Esophagus muscularis mucosa (tissue), 4 donors: ENCODE results near the gene CSGALNACT2. TPM values are rescaled to one million over a fixed set of nuclear protein-coding genes. Genes with fewer than 3 reads are reported as not detected.

Source experiments
- DNase-seq: peaks from one replicate; pipeline ENCODE4 v3.0.0-alpha.2; 2017; ENCODE audit errors: extremely low spot score
- H3K27ac ChIP-seq, 4 donors: fragments of 200-600 bp; sonication (generic); replicated peaks in 1 of 4; 1 replicate in 3 of 4; 2 replicates in 1 of 4; pipeline ENCODE4 v1.5.1; 2016 to 2019; ENCODE audit warnings: mild to moderate bottlenecking in 1 of 4
- H3K27me3 ChIP-seq, 4 donors: fragments of 200-600 bp; sonication (generic); one replicate each; pipeline versions ENCODE4 v1.5.1 to v1.6.0; 2016 to 2019
- H3K36me3 ChIP-seq, 4 donors: fragments of 200-600 bp; sonication (generic); one replicate each; pipeline ENCODE4 v1.5.1; 2016 to 2019
- H3K4me1 ChIP-seq, 4 donors: fragments of 200-600 bp; sonication (generic); one replicate each; pipeline ENCODE4 v1.5.1; 2016 to 2019
- H3K4me3 ChIP-seq, 4 donors: fragments of 200-600 bp; sonication (generic); 1 replicate in 2 of 4; 2 replicates in 2 of 4; pipeline ENCODE4 v1.5.1; 2016 to 2019; ENCODE audit warnings: mild to moderate bottlenecking in 4 of 4, moderate library complexity in 1 of 4
- H3K9me3 ChIP-seq, 4 donors: fragments of 200-600 bp; sonication (generic); 1 replicate in 3 of 4; 2 replicates in 1 of 4; pipeline ENCODE4 v1.5.1; 2016 to 2019
- EP300 ChIP-seq: sonication (generic); formaldehyde crosslinking; IDR thresholded peaks from one replicate; pipeline ENCODE4 v1.6.1; 2017; ENCODE audit warnings: antibody characterized with exemption
- POLR2A ChIP-seq: fragments of 450-650 bp; IDR thresholded peaks from one replicate; pipeline ENCODE4 v1.6.1; 2017; ENCODE audit warnings: antibody characterized with exemption, moderate library complexity, mild to moderate bottlenecking, low read depth
- POLR2AphosphoS5 ChIP-seq, 2 donors: sonication (generic); formaldehyde crosslinking; IDR thresholded peaks; one replicate each; pipeline ENCODE4 v1.6.1; 2017; ENCODE audit warnings: antibody characterized with exemption in 2 of 2
- whole genome bisulfite sequencing: methylation state at CpG from one replicate; pipeline ENCODE4 v1.1.5; 2018; 5-methylcytosine and 5-hydroxymethylcytosine counted together
- intact Hi-C: fragments of 100-400 bp; cut with DNase I; formaldehyde crosslinking; loops from one replicate; pipeline ENCODE4 v1.15.1; 2023
- total RNA-seq, 4 donors: library from RNA; depleted of rRNA; stranded (reverse); fragments of >200 nt; gene quantifications; one replicate each; pipeline versions ENCODE4 v1.1.0 to v1.2.1, GENCODE V29; 2016
- TF ChIP-seq, protein P1 (sequence below), 3 experiments: fragments of 200-600 bp in 2 of 3; fragments of 450-650 bp in 1 of 3; sonication (generic) in 2 of 3; IDR thresholded peaks; one replicate each; pipeline ENCODE4 v1.5.1; 2017 to 2019; ENCODE audit warnings: antibody characterized with exemption in 3 of 3, mild to moderate bottlenecking in 2 of 3, moderate library complexity in 1 of 3

The CSGALNACT2 gene
- total RNA-seq, 4 donors from 2014 or later = 25.6 to 39.5 (median 33.9) TPM

DNA sequence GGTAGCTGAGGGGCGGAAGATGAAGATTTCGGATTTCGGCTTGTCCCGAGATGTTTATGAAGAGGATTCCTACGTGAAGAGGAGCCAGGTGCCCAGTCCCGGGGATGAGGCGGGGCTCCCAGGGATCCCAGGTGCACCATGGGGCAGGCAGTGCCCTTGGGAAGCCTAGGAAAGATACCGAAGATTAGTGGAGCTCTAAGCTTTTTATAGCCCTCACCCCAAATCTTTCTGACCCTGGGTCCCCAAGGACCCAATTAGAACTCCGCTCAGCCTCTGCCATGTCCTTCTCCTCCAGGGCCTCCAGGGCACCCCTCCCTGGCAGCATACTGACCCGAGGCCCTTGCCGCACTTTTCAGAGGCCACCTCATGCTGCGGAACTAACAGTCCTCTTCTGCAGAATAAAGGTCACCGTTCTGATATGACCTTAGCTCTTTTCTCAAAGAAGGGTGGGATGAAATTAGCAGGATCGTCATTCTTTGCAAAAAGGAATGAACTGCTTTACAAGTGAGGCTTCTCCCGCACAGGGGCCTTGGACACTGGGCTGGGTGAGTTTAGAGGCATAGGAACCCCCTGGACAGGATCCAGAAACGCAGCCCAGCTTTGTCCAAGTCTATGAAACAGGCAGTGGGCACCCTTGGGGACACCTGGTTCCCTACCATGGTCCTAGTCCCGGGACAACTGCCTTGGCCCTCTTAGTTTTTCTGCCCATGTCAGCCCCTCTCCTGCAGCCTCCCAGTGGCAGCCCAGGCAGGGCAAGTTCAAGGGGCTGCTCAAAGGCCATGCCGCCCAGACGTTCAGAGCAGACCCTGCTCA is 17.9 kb upstream of the CSGALNACT2 start:
- peaks cover 0 to 13% (median 0%) of the 10 kb centered on the region in 4 donors for H3K4me1 ChIP-seq
- H3K27ac ChIP-seq = no peak overlapping the region
- DNase-seq = no peak
- H3K27me3 ChIP-seq = no peaks in the 10 kb centered on the region
- no peak overlapping the region for H3K4me3 ChIP-seq
- no peaks in the 10 kb centered on the region for H3K9me3 ChIP-seq
- intact Hi-C loops = no loop called here
- 80% methylated on average over 19 of the region's 19 CpGs for WGBS
- H3K36me3 ChIP-seq = no peaks in the 10 kb centered on the region
- no peak for TF ChIP-seq POLR2A
- TF ChIP-seq POLR2AphosphoS5 (IDR thresholded peaks at IDR 0.05) = no peak
- no peak for TF ChIP-seq EP300
- TF ChIP-seq, protein P1, sequence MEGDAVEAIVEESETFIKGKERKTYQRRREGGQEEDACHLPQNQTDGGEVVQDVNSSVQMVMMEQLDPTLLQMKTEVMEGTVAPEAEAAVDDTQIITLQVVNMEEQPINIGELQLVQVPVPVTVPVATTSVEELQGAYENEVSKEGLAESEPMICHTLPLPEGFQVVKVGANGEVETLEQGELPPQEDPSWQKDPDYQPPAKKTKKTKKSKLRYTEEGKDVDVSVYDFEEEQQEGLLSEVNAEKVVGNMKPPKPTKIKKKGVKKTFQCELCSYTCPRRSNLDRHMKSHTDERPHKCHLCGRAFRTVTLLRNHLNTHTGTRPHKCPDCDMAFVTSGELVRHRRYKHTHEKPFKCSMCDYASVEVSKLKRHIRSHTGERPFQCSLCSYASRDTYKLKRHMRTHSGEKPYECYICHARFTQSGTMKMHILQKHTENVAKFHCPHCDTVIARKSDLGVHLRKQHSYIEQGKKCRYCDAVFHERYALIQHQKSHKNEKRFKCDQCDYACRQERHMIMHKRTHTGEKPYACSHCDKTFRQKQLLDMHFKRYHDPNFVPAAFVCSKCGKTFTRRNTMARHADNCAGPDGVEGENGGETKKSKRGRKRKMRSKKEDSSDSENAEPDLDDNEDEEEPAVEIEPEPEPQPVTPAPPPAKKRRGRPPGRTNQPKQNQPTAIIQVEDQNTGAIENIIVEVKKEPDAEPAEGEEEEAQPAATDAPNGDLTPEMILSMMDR (IDR thresholded peaks at IDR 0.05) = no peak

DNA sequence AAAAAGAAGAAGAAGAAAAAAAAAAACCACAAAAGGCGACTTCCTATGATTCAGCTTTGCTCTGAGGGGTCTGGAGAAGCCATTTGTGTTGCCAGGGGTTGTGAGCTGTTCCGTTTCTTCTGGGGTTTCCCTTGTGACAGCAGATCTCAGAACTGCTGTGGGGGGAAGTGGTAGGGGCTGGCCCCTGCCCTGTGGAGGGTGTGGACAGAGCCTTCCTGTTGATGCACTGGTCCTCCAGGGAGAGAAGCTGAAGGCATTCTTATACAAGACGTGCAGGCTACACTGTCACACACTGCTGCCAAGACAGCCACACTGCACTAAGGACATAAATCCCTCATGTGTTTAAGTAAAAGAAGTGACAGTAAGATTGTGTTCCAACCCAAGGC is 17.3 kb upstream of the CSGALNACT2 start:
- peaks cover 0 to 13% (median 0%) of the 10 kb centered on the region in 4 donors for H3K4me1 ChIP-seq
- no peaks in the 10 kb centered on the region for H3K36me3 ChIP-seq
- intact Hi-C loops = no loop called here
- peak in 1 of 2 donors; percentile 18 for TF ChIP-seq POLR2AphosphoS5 (IDR thresholded peaks at IDR 0.05)
- TF ChIP-seq, protein P1 (IDR thresholded peaks at IDR 0.05) = no peak
- no peaks in the 10 kb centered on the region for H3K27me3 ChIP-seq
- no peak overlapping the region for H3K27ac ChIP-seq
- DNase-seq = no peak
- H3K9me3 ChIP-seq = no peaks in the 10 kb centered on the region
- no peak overlapping the region for H3K4me3 ChIP-seq
- whole genome bisulfite sequencing = 42% methylated on average over 3 of the region's 3 CpGs

DNA sequence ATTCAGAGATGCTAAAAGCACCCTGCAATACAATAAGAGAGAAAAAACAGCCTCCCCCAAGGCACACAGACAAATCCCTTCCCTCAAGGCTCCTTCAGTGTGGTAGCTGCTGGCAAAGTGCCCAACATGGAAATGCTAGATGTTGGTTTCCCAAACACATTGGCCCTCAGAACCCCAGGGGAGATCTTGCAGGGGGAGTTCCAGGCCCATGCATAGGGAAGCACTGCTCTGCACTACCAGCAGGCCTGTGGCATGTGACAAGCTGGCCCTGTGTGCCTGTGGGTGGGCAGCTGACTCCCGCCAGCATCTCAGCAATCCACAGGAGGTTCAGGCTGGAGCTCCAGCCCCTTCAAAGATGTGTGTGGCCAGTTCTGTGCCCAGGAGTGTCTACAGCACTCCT is 16.8 kb upstream of the CSGALNACT2 start:
- Histone ChIP-seq H3K4me3 (no peak overlapping the region), H3K9me3 (no peaks in the 10 kb centered on the region), H3K27ac (no peak overlapping the region), H3K4me1 (peaks cover 0 to 13% (median 0%) of the 10 kb centered on the region in 4 donors), H3K36me3 (no peaks in the 10 kb centered on the region), H3K27me3 (no peaks in the 10 kb centered on the region)
- intact Hi-C loops = no loop called here
- no CpG with 5 or more reads among the region's 1 CpG for WGBS
- no peak for DNase-seq
- TF ChIP-seq, protein P1 (IDR thresholded peaks at IDR 0.05) = no peak
- TF ChIP-seq POLR2A (no peak), EP300 (no peak)

DNA sequence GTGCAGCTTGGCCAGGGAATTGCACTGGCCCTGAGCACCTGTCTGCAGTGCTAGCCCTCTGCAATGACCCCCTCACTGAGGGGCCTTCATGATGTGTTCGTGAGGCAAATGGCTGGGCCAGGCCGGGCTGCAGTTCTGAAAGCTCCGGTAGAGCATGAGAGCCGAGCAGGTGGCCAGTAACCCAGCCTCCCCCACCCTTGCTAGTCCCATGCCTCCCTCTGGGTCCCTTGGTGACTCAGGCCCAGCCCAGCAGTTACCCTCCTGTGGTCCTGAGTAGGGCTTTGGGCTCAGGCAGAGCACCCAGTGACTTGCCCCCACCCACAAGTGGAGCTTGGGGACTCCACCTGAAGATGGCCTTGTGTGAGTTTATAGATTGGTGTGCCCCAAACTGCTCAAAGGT is 16.1 kb upstream of the CSGALNACT2 start:
- intact Hi-C loops = no loop called here
- DNase-seq = no peak
- no peaks in the 10 kb centered on the region for H3K27me3 ChIP-seq
- no peak overlapping the region for H3K27ac ChIP-seq
- no CpG with 5 or more reads among the region's 4 CpGs for WGBS
- TF ChIP-seq, protein P1 (IDR thresholded peaks at IDR 0.05) = no peak
- TF ChIP-seq POLR2AphosphoS5 (IDR thresholded peaks at IDR 0.05) (no peak), POLR2A (no peak), EP300 (no peak)
- H3K4me3 ChIP-seq = no peak overlapping the region
- no peaks in the 10 kb centered on the region for H3K9me3 ChIP-seq
- H3K4me1 ChIP-seq = peaks cover 0 to 13% (median 0%) of the 10 kb centered on the region in 4 donors
- H3K36me3 ChIP-seq = no peaks in the 10 kb centered on the region

DNA sequence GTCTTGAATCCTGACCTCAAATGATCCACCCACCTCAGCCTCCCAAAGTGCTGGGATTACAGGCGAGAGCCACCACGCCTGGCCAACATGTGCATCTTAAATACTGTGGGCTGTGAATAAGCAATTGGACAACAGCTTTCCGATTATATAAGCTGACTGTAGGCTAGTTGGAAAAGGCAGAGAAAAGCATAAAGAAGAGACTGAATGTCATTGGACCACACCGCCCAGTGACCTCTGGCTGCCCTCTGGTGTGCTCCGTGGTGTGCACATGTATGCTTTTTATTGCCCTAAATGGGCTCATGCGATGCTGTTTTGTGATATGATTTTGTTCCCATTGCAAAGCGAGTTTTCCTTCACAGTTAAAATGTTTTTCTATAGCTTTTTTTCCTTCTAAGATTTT is 15.4 kb upstream of the CSGALNACT2 start:
- WGBS = 93% methylated on average over 7 of the region's 7 CpGs
- H3K4me3 ChIP-seq = no peak overlapping the region
- TF ChIP-seq, protein P1 (IDR thresholded peaks at IDR 0.05) = no peak
- TF ChIP-seq POLR2AphosphoS5 (IDR thresholded peaks at IDR 0.05) (no peak), POLR2A (no peak), EP300 (no peak)
- H3K27me3 ChIP-seq = no peaks in the 10 kb centered on the region
- DNase-seq = no peak
- H3K9me3 ChIP-seq = no peaks in the 10 kb centered on the region
- H3K36me3 ChIP-seq = no peaks in the 10 kb centered on the region
- intact Hi-C loops = no loop called here
- no peak overlapping the region for H3K27ac ChIP-seq
- H3K4me1 ChIP-seq = peaks cover 0 to 13% (median 0%) of the 10 kb centered on the region in 4 donors
